Keratinocyte (primary cell): ENCODE measurements around the gene CAPN2. TPM values are rescaled to one million over a fixed set of nuclear protein-coding genes. Genes with fewer than 3 reads are reported as not detected.

ENCODE experiments used
- DNase-seq: peaks from one replicate; pipeline ENCODE4 v3.0.0-alpha.2; 2011; ENCODE audit warnings: low read depth, missing footprints, low spot score
- FAIRE-seq: peaks from 2 replicates; lab custom pipeline; 2011; peaks lifted over from hg19 to GRCh38; lab: Jason Lieb, UNC
- H2AFZ ChIP-seq: 2 replicates; pipeline ENCODE4 v1.6.0; 2012; ENCODE audit warnings: low read length, control low read depth, inconsistent platforms; ENCODE audit not compliant: control insufficient read depth
- H3K27ac ChIP-seq: 2 replicates; pipeline ENCODE4 v1.5.1; 2011; ENCODE audit warnings: low read length; ENCODE audit not compliant: control insufficient read depth, insufficient read depth
- H3K27me3 ChIP-seq: 3 replicates; pipeline ENCODE4 v1.6.0; 2011; ENCODE audit warnings: low read length; ENCODE audit not compliant: control insufficient read depth, insufficient read depth; ENCODE audit errors: extremely low read depth
- H3K36me3 ChIP-seq, 2 experiments: 2 replicates in 1 of 2; 3 replicates in 1 of 2; pipeline ENCODE4 v1.5.1; 2011; ENCODE audit warnings: low read length in 2 of 2, mild to moderate bottlenecking in 1 of 2; ENCODE audit not compliant: control insufficient read depth in 2 of 2, insufficient read depth in 2 of 2; ENCODE audit errors: extremely low read depth in 1 of 2
- H3K4me1 ChIP-seq: 3 replicates; pipeline ENCODE4 v1.5.1; 2011; ENCODE audit warnings: low read length; ENCODE audit not compliant: control insufficient read depth, insufficient read depth; ENCODE audit errors: extremely low read depth
- H3K4me2 ChIP-seq: 3 replicates; pipeline ENCODE4 v1.6.0; 2011; ENCODE audit warnings: low read depth, low read length; ENCODE audit not compliant: control insufficient read depth, insufficient read depth; ENCODE audit errors: extremely low read depth
- H3K4me3 ChIP-seq, 3 experiments: fragments of 200-600 bp in 1 of 3; sonication (generic) in 1 of 3; 2 replicates in 2 of 3; 3 replicates in 1 of 3; pipeline ENCODE4 v1.5.1; 2011 to 2016; ENCODE audit warnings: low read length in 3 of 3, mild to moderate bottlenecking in 3 of 3, control low read depth in 2 of 3, inconsistent platforms in 1 of 3, low read depth in 1 of 3, mixed read lengths in 1 of 3, mixed run types in 1 of 3, moderate library complexity in 1 of 3; ENCODE audit not compliant: control insufficient read depth in 2 of 3, insufficient read depth in 2 of 3; ENCODE audit errors: extremely low read depth in 1 of 3
- H3K79me2 ChIP-seq: 2 replicates; pipeline ENCODE4 v1.6.0; 2012; ENCODE audit warnings: low read length; ENCODE audit not compliant: control insufficient read depth, insufficient read depth
- H3K9ac ChIP-seq: 3 replicates; pipeline ENCODE4 v1.6.0; 2011; ENCODE audit warnings: low read length; ENCODE audit not compliant: control insufficient read depth, insufficient read depth; ENCODE audit errors: extremely low read depth
- H3K9me1 ChIP-seq: 3 replicates; pipeline ENCODE4 v1.6.0; 2011; ENCODE audit warnings: low read length; ENCODE audit not compliant: control insufficient read depth, insufficient read depth; ENCODE audit errors: extremely low read depth
- H3K9me3 ChIP-seq: 2 replicates; pipeline ENCODE4 v1.5.1; 2012; ENCODE audit warnings: low read depth, low read length; ENCODE audit not compliant: control insufficient read depth
- H4K20me1 ChIP-seq: 3 replicates; pipeline ENCODE4 v1.6.0; 2011; ENCODE audit warnings: low read length; ENCODE audit not compliant: control insufficient read depth, insufficient read depth; ENCODE audit errors: extremely low read depth
- CTCF ChIP-seq, 3 experiments: IDR thresholded peaks in 1 of 3; conservative IDR thresholded peaks in 1 of 3; optimal IDR thresholded peaks in 1 of 3; 2 replicates in 2 of 3; 3 replicates in 1 of 3; pipeline versions ENCODE3 to v1.5.1; 2011; ENCODE audit warnings: low read length in 3 of 3, mild to moderate bottlenecking in 3 of 3, moderate library complexity in 2 of 3, control low read depth in 1 of 3, inconsistent platforms in 1 of 3; ENCODE audit not compliant: insufficient read depth in 2 of 3; ENCODE audit errors: extremely low read depth in 1 of 3
- EZH2 ChIP-seq: IDR thresholded peaks from one replicate; pipeline ENCODE4 v1.6.1; 2012; ENCODE audit warnings: inconsistent platforms, mild to moderate bottlenecking, low read length, moderate library complexity
- dilution Hi-C: fragments of 300-500 bp; cut with MboI; formaldehyde crosslinking; loops from one replicate; pipeline ENCODE4 v1.7.0; 2020; ENCODE audit warnings: low sequenced_read_pairs; ENCODE audit not compliant: extremely low pct_ligation_motif_present
- polyA plus RNA-seq, 5 experiments: library from polyadenylated mRNA; depleted of rRNA in 3 of 5; stranded (reverse) in 3 of 5; stranded (forward) in 1 of 5; unstranded in 1 of 5; fragments of >200 nt; gene quantifications; 1 replicate in 1 of 5; 2 replicates in 3 of 5; 3 replicates in 1 of 5; pipeline versions ENCODE4 v1.2.1 to v1.2.3, GENCODE V29; 2011 to 2012; ENCODE audit warnings: missing spikeins in 2 of 5, low read depth in 1 of 5, low replicate concordance in 1 of 5

Gene CAPN2
- polyA plus RNA-seq, 1 donor (not counting 4 experiments of a cell fraction or from before 2014, with no cell fraction given): 366 TPM

DNA sequence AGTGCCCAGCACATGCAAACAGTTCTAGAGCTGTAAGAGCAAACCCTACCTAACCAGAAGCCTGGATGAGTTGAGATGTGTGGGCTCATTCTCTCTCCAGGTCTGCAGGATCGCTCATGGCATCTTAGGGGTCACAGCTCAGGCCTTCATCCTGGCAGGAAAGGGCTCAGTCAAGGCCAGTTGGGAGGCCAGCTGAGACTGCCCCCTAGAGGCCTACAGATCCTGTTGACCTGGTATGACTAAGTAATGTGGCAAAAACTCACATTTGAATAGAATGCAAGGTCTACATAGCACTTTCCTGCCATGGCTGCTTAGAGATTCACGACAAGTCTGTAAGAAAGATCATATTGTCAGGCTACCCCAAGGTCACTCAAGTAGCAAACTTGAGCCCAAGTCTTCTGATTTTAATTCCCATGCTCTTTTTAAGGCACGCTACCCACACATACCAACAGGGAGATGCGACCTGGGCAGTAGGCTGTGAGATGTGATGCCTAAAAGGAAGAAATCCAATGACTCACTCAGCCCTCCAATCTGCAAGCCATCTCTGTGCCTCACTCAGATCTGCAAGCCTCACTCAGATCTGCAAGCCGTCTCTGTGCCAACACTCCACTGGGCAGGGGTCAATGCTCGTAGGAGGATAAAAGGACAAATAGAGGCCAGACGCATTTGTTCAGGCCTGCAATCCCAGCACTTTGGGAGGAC is 41.7 kb upstream of the CAPN2 start:
- Histone ChIP-seq H3K4me2 (no peak overlapping the region), H3K9me3 (no peaks in the 10 kb centered on the region), H2AFZ (no peak overlapping the region), H3K9me1 (no peaks in the 10 kb centered on the region), H4K20me1 (no peaks in the 10 kb centered on the region), H3K36me3 (no peaks in the 10 kb centered on the region), H3K27ac (no peak overlapping the region), H3K27me3 (no peaks in the 10 kb centered on the region), H3K9ac (no peak overlapping the region), H3K79me2 (no peaks in the 10 kb centered on the region), H3K4me1 (peaks cover 15% of the 10 kb centered on the region), H3K4me3 (no peak overlapping the region)
- DNase-seq: no peak
- peak; percentile 88 for FAIRE-seq
- TF ChIP-seq EZH2: no peak
- TF ChIP-seq CTCF (optimal IDR thresholded peaks at IDR 0.05 in 1 of 3, IDR thresholded peaks at IDR 0.05 in 1 of 3, conservative IDR thresholded peaks at IDR 0.05 in 1 of 3; ENCODE audit: extremely low read depth in 1 of 3, insufficient read depth in 2 of 3, low read length in 3 of 3): peak; percentile 81 to 82 (median 82)
- dilution Hi-C loops: no loop called here

DNA sequence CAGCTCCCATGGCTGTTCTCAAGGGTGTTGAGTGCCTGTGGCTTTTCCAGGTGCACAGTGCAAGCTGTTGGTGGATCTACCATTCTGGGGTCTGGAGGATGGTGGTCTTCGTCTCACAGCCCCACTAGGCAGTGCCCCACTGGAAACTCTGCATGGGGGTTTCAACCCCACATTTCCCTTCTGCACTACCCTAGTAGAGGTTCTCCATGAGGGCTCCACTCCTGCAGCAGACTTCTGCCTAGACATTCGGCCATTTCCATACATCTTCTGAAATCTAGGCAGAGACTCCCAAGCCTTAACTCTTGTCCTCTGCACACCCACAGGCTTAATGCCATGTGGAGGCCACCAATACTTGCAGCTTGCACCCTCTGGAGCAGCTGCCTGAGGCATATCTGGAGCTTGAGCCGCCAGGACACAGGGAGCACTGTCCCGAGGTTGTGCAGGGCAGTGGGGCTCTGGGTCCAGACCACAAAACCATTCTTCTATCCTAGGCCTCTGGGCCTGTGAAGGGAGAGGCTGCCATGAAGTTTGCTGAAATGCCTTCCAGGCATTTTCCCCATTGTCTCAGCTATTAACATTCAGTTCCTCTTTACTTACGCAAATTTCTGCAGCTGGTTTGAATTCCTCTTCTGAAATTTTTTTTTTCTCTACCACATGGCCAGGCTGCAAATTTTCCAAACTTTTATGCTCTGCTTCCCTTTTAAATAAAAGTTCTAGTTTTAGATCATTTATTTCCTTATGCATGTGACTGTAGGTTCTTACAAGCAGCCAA is 38.0 kb upstream of the CAPN2 start:
- H3K9me1 ChIP-seq: no peaks in the 10 kb centered on the region
- H3K9ac ChIP-seq: no peak overlapping the region
- peaks cover 2% of the 10 kb centered on the region for H3K9me3 ChIP-seq
- H3K27me3 ChIP-seq: no peaks in the 10 kb centered on the region
- no peaks in the 10 kb centered on the region for H3K4me1 ChIP-seq
- no peak overlapping the region for H3K4me3 ChIP-seq
- no peak overlapping the region for H3K27ac ChIP-seq
- no peak overlapping the region for H3K4me2 ChIP-seq
- FAIRE-seq: no peak
- H3K79me2 ChIP-seq: no peaks in the 10 kb centered on the region
- TF ChIP-seq CTCF (optimal IDR thresholded peaks at IDR 0.05 in 1 of 3, IDR thresholded peaks at IDR 0.05 in 1 of 3, conservative IDR thresholded peaks at IDR 0.05 in 1 of 3; ENCODE audit: extremely low read depth in 1 of 3, insufficient read depth in 2 of 3, low read length in 3 of 3): no peak
- no peak for TF ChIP-seq EZH2
- H2AFZ ChIP-seq: no peak overlapping the region
- no peaks in the 10 kb centered on the region for H3K36me3 ChIP-seq
- DNase-seq: no peak
- no peaks in the 10 kb centered on the region for H4K20me1 ChIP-seq
- dilution Hi-C loops: no loop called here
